ENCODE data around the gene CYB5D1.

Gene CYB5D1

GRCh38 chr17:7824021-7824924, 33.5 kb upstream of the CYB5D1 start:
- Histone ChIP-seq H2AFZ (ENCODE audit: insufficient read depth, low read length, poor library complexity) (no peak overlapping the region), H3K14ac (ENCODE audit: low read length) (no peak overlapping the region), H4K12ac (ENCODE audit: low read depth, low read length) (no peak overlapping the region), H2AK5ac (ENCODE audit: low read length) (peak overlapping the region; percentile 19), H3K18ac (ENCODE audit: low read length) (no peak overlapping the region), H3K9ac (ENCODE audit: low read length) (no peak overlapping the region), H3K4me1 (ENCODE audit: control insufficient read depth in 1 of 2, insufficient read depth in 2 of 2, low read length in 2 of 2) (peaks cover 3 to 9% of the 10 kb centered on the region in 2 experiments), H3K36me3 (ENCODE audit: control insufficient read depth in 1 of 2, insufficient read depth in 2 of 2, low read length in 2 of 2) (no peaks in the 10 kb centered on the region), H4K8ac (ENCODE audit: low read depth, low read length) (no peak overlapping the region), H3K23ac (ENCODE audit: low read length) (no peak overlapping the region), H3K79me1 (ENCODE audit: low read length) (no peaks in the 10 kb centered on the region), H2BK12ac (ENCODE audit: low read length) (no peak overlapping the region), H3K27ac (ENCODE audit: low read depth, low read length) (no peak overlapping the region), H4K91ac (ENCODE audit: low read depth, low read length) (no peak overlapping the region), H3K4me2 (ENCODE audit: low read length) (no peak overlapping the region), H3K9me3 (ENCODE audit: insufficient read depth, low read depth, low read length) (no peaks in the 10 kb centered on the region), H3K4ac (ENCODE audit: low read depth, low read length) (no peak overlapping the region), H3K79me2 (ENCODE audit: control insufficient read depth, insufficient read depth, low read length, poor library complexity) (no peaks in the 10 kb centered on the region), H3K27me3 (ENCODE audit: insufficient read depth, low read length) (no peaks in the 10 kb centered on the region), H2BK5ac (ENCODE audit: low read depth, low read length, poor library complexity) (no peak overlapping the region), H2BK120ac (ENCODE audit: insufficient read depth, low read length, poor library complexity) (peak overlapping the region; percentile 8), H3K4me3 (ENCODE audit: low read depth, low read length) (no peak overlapping the region)
- no peak for DNase-seq
- WGBS (ENCODE audit: extremely low coverage, insufficient coverage, insufficient read length): no CpG with 5 or more reads among the region's 9 CpGs

DNA sequence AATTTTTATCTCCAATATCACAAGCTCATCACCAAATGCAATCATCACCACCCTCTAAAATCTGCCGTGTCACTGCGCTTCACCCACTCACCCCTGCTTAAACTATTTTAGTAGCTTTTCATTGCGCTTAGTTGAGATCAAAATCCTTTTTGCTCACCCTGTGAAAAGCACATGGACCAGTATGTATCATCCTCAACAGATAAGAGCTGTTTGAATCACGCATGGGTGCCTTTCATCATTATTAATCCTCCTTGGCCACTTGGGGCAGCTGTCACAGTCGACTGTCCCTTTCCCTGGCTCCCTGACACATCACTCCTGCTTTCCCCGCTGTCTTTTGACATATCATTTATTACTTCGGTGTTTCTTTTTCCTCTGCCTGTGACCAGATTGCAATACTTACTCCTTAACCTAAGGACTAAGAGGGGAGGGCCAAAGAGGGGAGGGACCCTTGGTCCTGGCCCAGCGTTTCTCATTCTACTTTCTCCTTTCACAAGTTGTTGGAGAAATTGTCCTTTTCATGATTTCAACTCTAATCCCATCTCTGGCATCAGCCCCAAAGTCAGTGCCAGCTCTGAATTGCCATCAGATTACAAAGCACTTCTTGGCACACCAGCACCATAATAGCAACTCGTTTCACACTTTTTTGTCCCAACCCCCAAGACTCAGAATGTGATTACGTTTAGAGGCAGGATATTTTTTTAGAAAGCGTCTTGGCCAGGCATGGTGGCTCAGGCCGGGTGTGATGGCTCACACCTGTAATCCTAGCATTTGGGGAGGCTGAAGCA, 32.4 kb upstream of the CYB5D1 start:
- Histone ChIP-seq H2BK120ac (ENCODE audit: insufficient read depth, low read length, poor library complexity) (no peak overlapping the region), H3K9me3 (ENCODE audit: insufficient read depth, low read depth, low read length) (no peaks in the 10 kb centered on the region), H3K36me3 (ENCODE audit: control insufficient read depth in 1 of 2, insufficient read depth in 2 of 2, low read length in 2 of 2) (no peaks in the 10 kb centered on the region), H3K23ac (ENCODE audit: low read length) (no peak overlapping the region), H3K9ac (ENCODE audit: low read length) (no peak overlapping the region), H3K79me2 (ENCODE audit: control insufficient read depth, insufficient read depth, low read length, poor library complexity) (no peaks in the 10 kb centered on the region), H4K12ac (ENCODE audit: low read depth, low read length) (no peak overlapping the region), H3K27ac (ENCODE audit: low read depth, low read length) (no peak overlapping the region), H4K91ac (ENCODE audit: low read depth, low read length) (no peak overlapping the region), H4K8ac (ENCODE audit: low read depth, low read length) (no peak overlapping the region), H2AFZ (ENCODE audit: insufficient read depth, low read length, poor library complexity) (no peak overlapping the region), H3K4me3 (ENCODE audit: low read depth, low read length) (no peak overlapping the region), H3K4ac (ENCODE audit: low read depth, low read length) (no peak overlapping the region), H3K79me1 (ENCODE audit: low read length) (no peaks in the 10 kb centered on the region), H3K14ac (ENCODE audit: low read length) (no peak overlapping the region), H3K4me1 (ENCODE audit: control insufficient read depth in 1 of 2, insufficient read depth in 2 of 2, low read length in 2 of 2) (peaks cover 3 to 9% of the 10 kb centered on the region in 2 experiments), H2AK5ac (ENCODE audit: low read length) (no peak overlapping the region), H3K27me3 (ENCODE audit: insufficient read depth, low read length) (no peaks in the 10 kb centered on the region), H3K18ac (ENCODE audit: low read length) (no peak overlapping the region), H2BK12ac (ENCODE audit: low read length) (no peak overlapping the region), H2BK5ac (ENCODE audit: low read depth, low read length, poor library complexity) (no peak overlapping the region), H3K4me2 (ENCODE audit: low read length) (no peak overlapping the region)
- no CpG with 5 or more reads among the region's 12 CpGs for WGBS (ENCODE audit: extremely low coverage, insufficient coverage, insufficient read length)
- no peak for DNase-seq

GRCh38 chr17:7830616-7831015, 27.2 kb upstream of the CYB5D1 start:
- no peaks in the 10 kb centered on the region for H3K36me3 ChIP-seq (ENCODE audit: control insufficient read depth in 1 of 2, insufficient read depth in 2 of 2, low read length in 2 of 2)
- no peak overlapping the region for H3K9ac ChIP-seq (ENCODE audit: low read length)
- no peak overlapping the region for H2AK5ac ChIP-seq (ENCODE audit: low read length)
- no peak overlapping the region for H2BK5ac ChIP-seq (ENCODE audit: low read depth, low read length, poor library complexity)
- no peak for DNase-seq
- H3K23ac ChIP-seq (ENCODE audit: low read length): no peak overlapping the region
- no peak overlapping the region for H4K91ac ChIP-seq (ENCODE audit: low read depth, low read length)
- H3K18ac ChIP-seq (ENCODE audit: low read length): no peak overlapping the region
- H3K9me3 ChIP-seq (ENCODE audit: insufficient read depth, low read depth, low read length): peaks cover 2% of the 10 kb centered on the region
- peaks cover 4% of the 10 kb centered on the region for H3K79me1 ChIP-seq (ENCODE audit: low read length)
- WGBS (ENCODE audit: extremely low coverage, insufficient coverage, insufficient read length): 100% methylated on average over 1 of the region's 8 CpGs
- H4K12ac ChIP-seq (ENCODE audit: low read depth, low read length): no peak overlapping the region
- no peak overlapping the region for H3K14ac ChIP-seq (ENCODE audit: low read length)
- no peak overlapping the region for H2BK12ac ChIP-seq (ENCODE audit: low read length)
- H3K4me3 ChIP-seq (ENCODE audit: low read depth, low read length): no peak overlapping the region
- no peak overlapping the region for H3K4ac ChIP-seq (ENCODE audit: low read depth, low read length)
- H2BK120ac ChIP-seq (ENCODE audit: insufficient read depth, low read length, poor library complexity): no peak overlapping the region
- no peak overlapping the region for H4K8ac ChIP-seq (ENCODE audit: low read depth, low read length)
- H3K79me2 ChIP-seq (ENCODE audit: control insufficient read depth, insufficient read depth, low read length, poor library complexity): no peaks in the 10 kb centered on the region
- no peak overlapping the region for H3K4me2 ChIP-seq (ENCODE audit: low read length)
- H3K4me1 ChIP-seq (ENCODE audit: control insufficient read depth in 1 of 2, insufficient read depth in 2 of 2, low read length in 2 of 2): peaks cover 7 to 10% of the 10 kb centered on the region in 2 experiments
- no peaks in the 10 kb centered on the region for H3K27me3 ChIP-seq (ENCODE audit: insufficient read depth, low read length)
- H3K27ac ChIP-seq (ENCODE audit: low read depth, low read length): no peak overlapping the region
- no peak overlapping the region for H2AFZ ChIP-seq (ENCODE audit: insufficient read depth, low read length, poor library complexity)

- H3K14ac ChIP-seq (ENCODE audit: low read length): no peak overlapping the region
- H3K4ac ChIP-seq (ENCODE audit: low read depth, low read length): no peak overlapping the region
- no peak overlapping the region for H3K27ac ChIP-seq (ENCODE audit: low read depth, low read length)
- H3K23ac ChIP-seq (ENCODE audit: low read length): no peak overlapping the region
- H2AK5ac ChIP-seq (ENCODE audit: low read length): no peak overlapping the region
- no peak overlapping the region for H3K9ac ChIP-seq (ENCODE audit: low read length)
- H3K79me1 ChIP-seq (ENCODE audit: low read length): peaks cover 9% of the 10 kb centered on the region
- no peak overlapping the region for H2BK120ac ChIP-seq (ENCODE audit: insufficient read depth, low read length, poor library complexity)
- H3K4me2 ChIP-seq (ENCODE audit: low read length): no peak overlapping the region
- H4K91ac ChIP-seq (ENCODE audit: low read depth, low read length): no peak overlapping the region
- DNase-seq: no peak
- H3K4me3 ChIP-seq (ENCODE audit: low read depth, low read length): no peak overlapping the region
- H2BK5ac ChIP-seq (ENCODE audit: low read depth, low read length, poor library complexity): no peak overlapping the region
- WGBS (ENCODE audit: extremely low coverage, insufficient coverage, insufficient read length): no CpG with 5 or more reads among the region's 7 CpGs
- H4K8ac ChIP-seq (ENCODE audit: low read depth, low read length): no peak overlapping the region
- H3K4me1 ChIP-seq (ENCODE audit: control insufficient read depth in 1 of 2, insufficient read depth in 2 of 2, low read length in 2 of 2): peaks cover 7 to 10% of the 10 kb centered on the region in 2 experiments
- no peak overlapping the region for H2AFZ ChIP-seq (ENCODE audit: insufficient read depth, low read length, poor library complexity)
- H3K27me3 ChIP-seq (ENCODE audit: insufficient read depth, low read length): no peaks in the 10 kb centered on the region
- H3K18ac ChIP-seq (ENCODE audit: low read length): no peak overlapping the region
- peaks cover 2% of the 10 kb centered on the region for H3K79me2 ChIP-seq (ENCODE audit: control insufficient read depth, insufficient read depth, low read length, poor library complexity)
- no peaks in the 10 kb centered on the region for H3K36me3 ChIP-seq (ENCODE audit: control insufficient read depth in 1 of 2, insufficient read depth in 2 of 2, low read length in 2 of 2)
- no peak overlapping the region for H2BK12ac ChIP-seq (ENCODE audit: low read length)
- H3K9me3 ChIP-seq (ENCODE audit: insufficient read depth, low read depth, low read length): peaks cover 2% of the 10 kb centered on the region
- H4K12ac ChIP-seq (ENCODE audit: low read depth, low read length): no peak overlapping the region
These were observed 26.6 kb upstream of the CYB5D1 start for GRCh38 chr17:7831233-7831632.

All from trophoblast cell (in vitro differentiated cells and primary cell).